ELR (cell line): Measurements from ENCODE around the gene ACOXL.

Experiments used
- DNase-seq: peaks from one replicate; pipeline ENCODE4 v3.0.0-alpha.2; 2015; ENCODE audit warnings: low read depth

ACOXL gene

GRCh38 chr2:110718990-110719389 lies 13.4 kb upstream of the ACOXL start:
- DNase-seq = no peak

- DNase-seq = no peak
These were observed 11.8 kb upstream of the ACOXL start for GRCh38 chr2:110720547-110720946.

GRCh38 chr2:110724820-110725219 lies 7.6 kb upstream of the ACOXL start:
- no peak for DNase-seq

DNA sequence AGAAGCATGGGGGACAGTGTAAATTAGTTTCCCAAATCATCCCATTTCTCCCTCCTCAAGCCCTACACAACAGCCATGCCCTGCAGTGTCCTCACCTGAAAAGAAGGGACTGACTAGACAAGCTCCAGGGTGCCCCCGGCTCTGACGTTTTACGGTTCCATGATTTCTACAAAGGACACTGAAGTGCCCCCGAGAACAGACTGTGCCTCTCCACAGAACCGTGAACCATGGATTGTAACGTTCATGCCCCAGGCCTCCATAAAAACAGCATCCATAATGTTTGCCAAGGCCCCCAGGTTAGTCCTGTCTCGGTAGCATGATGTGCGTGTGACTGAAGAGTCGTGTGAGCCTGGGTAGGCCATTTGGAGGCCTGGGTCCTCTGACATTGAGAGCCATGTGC lies 7.0 kb upstream of the ACOXL start:
- no peak for DNase-seq

DNA sequence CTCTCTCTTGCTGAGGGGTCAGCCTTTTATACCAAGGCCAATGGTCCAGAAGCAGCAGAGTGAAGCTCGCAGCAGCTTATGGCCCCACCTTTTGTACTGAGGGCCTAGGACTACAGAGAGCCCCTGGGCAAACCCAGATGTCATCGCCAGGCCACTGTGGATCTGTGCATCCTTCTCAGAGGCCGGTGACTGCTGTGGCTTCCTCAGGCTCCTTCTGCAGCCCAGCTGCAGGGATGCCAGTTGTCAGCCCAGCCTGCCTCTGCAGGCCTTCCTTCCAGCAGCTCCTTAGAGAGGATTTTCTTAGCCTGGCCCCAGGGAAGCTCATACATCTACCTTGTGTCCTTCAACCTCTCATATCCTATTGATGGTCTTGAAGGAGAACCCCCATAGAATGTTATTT lies 6.5 kb upstream of the ACOXL start:
- DNase-seq = no peak

DNA sequence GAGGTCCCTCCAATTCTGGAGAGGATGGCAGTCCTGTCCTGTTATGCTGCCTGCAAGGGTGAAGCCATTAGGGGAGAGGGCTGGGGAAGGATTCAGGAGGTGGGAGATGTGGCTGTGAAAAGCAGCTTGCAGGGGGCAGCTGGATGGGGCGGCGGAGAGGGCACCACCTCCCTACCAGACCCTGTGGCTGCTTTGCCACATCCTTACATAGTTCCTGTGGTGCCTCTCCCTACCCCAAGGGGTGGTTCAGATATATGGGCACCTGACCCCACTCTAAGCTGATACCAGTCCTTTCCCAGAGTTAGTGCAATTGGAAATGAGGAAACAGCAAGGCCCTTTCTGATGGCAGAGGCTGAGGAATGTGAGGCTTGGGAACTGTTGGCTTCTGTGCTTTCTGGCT lies 6.1 kb upstream of the ACOXL start:
- no peak for DNase-seq

- DNase-seq = peak; percentile 13
These were observed 4.5 kb upstream of the ACOXL start for GRCh38 chr2:110727923-110728322.

DNA sequence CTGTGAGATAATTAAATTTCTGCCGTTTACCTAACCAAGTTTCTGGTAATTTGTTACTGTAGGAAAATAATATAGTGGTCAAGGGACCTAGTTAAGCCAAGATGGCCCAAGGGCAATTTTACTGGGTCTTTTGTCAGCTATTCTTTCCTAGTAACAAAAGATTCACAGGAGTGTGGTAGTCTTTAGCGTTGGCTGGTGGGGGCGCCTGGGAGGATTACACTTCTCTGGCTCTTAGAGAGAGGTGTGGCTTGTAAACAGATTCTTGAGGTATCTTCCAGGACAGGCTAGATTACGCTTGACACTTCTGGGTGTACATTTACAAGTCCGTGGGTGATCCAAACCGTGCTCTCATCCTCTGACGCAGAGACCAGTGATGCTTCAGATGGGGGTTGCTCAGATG lies 3.3 kb upstream of the ACOXL start:
- no peak for DNase-seq

- no peak for DNase-seq
These were observed 1.3 kb upstream of the ACOXL start for GRCh38 chr2:110731064-110731463.

DNA sequence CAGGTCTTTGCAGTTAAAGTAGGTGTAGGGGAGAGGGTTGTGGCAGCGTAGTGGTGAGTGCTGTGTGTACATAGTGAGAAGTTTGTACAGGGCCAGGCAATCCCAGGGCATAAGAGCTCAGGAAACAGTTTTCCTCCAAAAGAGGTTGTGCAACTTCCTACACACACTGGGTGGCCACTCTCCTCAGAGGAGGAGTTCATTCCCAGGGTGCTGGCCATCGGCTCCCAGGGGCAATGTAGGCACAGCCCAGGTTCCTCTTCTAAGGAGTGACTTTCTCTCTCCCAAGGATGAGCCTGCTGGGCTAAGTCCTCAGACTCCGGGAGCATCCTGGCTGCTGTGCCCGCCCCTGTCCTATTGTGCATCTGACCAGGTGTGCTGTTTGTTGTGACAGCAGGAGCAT lies 3.0 kb downstream of the ACOXL start:
- DNase-seq = no peak

DNA sequence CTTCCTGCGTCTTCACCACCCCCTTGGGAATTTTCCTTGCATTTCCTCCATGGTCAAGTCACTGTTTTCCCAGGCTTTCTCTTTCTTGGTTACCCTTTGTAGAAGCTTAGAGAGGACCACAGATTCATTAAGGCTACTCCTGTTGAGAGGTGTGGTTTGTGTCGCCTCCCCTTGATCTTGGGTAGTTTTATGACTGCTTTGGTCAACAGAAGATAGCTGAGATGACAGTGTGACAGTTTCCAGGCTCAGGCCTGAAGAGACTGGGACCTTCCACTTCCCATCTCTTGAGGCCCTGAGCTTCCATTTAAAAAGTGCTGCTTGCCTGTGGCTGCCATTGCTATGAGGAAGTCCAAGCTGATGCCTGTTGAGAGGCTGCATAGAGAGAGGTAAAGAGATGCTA lies 5.4 kb downstream of the ACOXL start:
- DNase-seq = no peak

- DNase-seq = no peak
These were observed 8.5 kb downstream of the ACOXL start for GRCh38 chr2:110740747-110741349.

DNA sequence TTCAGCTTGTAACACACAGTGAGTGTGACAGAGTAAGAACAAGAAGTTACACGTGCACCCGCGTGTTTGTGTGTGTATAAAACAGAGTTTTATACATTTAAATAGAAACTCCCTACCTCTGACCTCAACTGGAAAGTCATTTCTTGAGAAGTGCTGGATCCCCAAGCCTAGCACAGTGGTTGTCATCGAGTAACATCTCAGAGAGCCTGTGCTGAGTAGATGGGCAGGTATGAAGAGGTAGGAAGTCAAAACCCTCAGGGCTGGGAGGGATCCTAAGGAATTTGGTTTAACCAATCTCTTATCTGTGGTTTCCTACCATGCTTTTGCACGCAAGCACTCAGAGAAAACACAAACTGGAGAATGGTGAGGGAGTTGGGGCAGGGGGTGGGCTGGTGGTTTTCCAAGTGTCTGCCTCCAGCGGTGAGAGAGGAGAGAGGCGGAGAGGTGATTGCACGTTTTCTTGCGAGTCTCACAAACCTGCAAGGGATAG lies 9.2 kb downstream of the ACOXL start:
- peak; percentile 29 for DNase-seq

DNA sequence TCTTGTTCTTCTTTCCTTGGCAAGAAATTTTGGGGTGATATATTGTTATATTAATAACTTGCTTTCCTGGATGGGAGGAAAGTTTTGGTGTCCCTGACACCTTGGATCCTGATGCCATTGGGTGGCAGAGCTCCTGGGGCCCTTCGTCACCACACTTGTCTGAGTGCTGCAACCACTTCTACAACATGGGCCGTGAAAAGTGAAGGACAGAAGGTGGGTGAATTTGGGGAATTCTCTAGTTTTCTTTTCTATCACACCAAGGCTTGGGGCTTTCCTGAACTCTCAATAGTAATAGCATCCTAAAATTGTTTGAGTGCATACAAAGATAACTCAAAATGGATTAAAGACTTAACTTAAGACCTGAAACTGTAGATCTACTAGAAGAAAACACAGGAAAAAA lies 10.0 kb downstream of the ACOXL start:
- no peak for DNase-seq

GRCh38 chr2:110743600-110743999 lies 11.2 kb downstream of the ACOXL start:
- no peak for DNase-seq

GRCh38 chr2:110744429-110744828 lies 12.1 kb downstream of the ACOXL start:
- DNase-seq = no peak

DNA sequence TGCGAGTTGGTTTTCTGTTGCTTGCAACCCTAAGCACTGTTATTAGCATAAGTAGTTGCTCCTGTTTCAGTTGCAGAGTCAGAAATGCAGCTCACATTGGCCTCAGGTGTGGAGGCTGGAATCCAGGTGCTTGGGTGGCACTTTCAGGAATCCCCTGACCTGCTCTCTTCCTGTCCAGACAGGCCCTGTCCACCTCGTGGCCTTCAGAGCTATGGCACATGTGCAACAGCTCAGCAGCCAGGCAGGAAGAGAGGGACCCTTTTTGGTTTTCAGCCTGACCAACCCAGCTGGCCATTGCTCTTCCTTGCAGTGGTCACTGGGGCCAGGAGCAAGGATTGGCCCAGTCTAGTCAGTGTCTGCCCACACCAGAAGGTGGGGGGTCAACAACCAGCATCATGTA lies 12.7 kb downstream of the ACOXL start:
- no peak for DNase-seq

DNA sequence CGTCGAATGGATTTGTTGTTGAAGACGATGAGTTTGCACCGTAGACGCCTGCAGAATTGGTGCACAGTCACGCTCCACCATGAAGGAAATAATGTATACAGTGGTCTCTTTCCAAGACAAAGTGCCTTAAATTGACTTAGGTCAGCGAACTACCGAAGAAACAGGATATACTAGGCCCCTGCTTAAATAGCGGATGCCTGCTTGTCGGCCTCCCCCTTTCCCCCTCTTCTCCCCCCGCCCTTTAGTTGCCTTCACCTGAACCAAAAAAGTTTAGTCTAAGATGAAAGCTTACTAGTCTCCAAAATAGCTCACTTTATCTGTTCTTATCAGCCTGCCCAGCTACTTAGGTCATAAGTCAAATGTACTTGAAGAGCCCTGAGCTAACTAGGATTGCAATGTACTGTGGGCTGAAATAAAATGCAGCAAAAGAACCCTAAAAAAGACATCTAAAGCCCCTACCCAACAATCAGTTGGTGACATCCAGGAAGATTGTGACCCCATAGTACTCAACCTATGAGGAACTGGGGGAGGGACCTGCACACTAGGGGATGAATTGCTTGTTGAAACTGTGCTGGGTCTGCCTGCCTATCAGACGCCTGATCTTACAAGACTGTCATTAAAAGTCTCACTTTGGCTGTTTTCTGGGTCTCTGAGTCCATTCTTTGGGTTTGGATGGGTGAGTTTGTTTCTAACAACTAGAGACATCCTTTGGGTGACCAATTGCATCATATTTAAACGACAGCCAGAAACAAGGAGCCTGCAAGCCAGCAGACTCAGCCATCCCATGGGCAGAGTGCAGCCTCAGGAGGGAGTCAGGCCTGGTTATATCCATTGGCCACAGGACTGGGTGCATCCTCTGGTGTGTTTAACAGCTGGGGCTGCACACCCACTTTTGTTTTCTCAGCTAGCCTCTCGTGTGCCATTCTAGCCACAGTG lies 14.5 kb downstream of the ACOXL start:
- no peak for DNase-seq

DNA sequence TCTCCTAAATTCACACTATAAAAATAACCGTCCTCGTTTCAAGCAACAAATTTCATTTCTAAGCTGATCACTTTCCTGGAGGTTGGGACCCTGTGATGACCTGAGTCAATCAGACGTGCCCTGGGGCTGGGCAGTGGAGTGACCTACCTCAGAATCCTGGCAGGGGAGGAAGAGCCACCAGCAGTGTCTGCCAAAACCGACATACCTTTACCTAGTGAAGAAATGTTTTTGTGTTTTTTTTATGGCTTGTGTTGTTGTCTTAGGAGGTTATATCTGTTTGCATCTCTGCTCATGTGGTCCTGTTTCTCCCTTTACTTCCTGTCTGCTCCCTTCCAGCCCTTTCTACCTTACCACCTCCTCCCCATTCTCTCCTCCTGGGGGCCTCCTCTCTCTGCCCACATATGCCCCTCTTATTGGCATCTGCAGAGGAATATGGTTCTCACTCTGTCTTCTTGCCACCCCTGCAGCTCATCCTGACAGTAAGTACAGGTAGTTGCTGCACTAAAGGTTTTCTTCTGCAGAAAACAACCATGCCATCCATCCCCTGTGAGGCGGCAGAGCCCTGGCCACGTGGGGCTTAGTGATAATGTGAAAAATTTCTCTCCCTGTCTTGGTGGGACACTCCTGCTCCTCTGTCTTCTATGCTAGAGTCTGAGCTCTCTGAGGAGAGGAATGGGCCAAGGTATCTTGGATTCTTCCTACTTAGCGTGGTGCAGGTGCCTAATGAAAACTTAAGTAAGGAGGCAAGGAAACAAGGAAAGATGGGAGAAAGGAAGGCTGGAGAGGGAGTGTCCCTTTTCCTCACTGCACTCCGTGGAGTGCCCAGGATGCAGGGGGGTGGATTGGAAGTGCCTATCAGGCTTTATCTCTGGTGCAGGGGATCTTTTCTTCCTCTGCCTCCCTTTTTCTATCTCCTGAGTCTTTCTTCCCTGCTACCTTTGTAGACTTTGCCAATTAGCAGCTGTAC lies 15.4 kb downstream of the ACOXL start:
- no peak for DNase-seq

- DNase-seq = peak; percentile 35
These were observed 16.1 kb downstream of the ACOXL start for GRCh38 chr2:110748489-110748867.

GRCh38 chr2:110751642-110752041 lies 19.3 kb downstream of the ACOXL start:
- no peak for DNase-seq

GRCh38 chr2:110752871-110753270 lies 20.5 kb downstream of the ACOXL start:
- DNase-seq = no peak
